Activated T-cell treated with anti-CD3 and anti-CD28 coated beads for 24 hours (primary cell): ENCODE measurements around the gene CAMK1D.
A peak's percentile ranks its signal among the peaks of the same experiment; 100 is the strongest.
"Not testable (repeated sequence)": the region's sequence is repeated elsewhere in the genome, so short reads cannot be mapped to it uniquely, and the experiment has no call there.

Experiments used
- DNase-seq: peaks from one replicate; pipeline ENCODE4 v3.0.0-alpha.2; 2020; ENCODE audit warnings: low read depth

The CAMK1D gene

GRCh38 chr10:12348870-12349628 lies at the start of gene CAMK1D:
Gene CAMK1D (plus strand): TSS chr10:12349547.
- DNase-seq = peak; percentile 73

GRCh38 chr10:12301036-12301435 lies 48.3 kb upstream of the CAMK1D start:
- not testable (repeated sequence) for DNase-seq

DNA sequence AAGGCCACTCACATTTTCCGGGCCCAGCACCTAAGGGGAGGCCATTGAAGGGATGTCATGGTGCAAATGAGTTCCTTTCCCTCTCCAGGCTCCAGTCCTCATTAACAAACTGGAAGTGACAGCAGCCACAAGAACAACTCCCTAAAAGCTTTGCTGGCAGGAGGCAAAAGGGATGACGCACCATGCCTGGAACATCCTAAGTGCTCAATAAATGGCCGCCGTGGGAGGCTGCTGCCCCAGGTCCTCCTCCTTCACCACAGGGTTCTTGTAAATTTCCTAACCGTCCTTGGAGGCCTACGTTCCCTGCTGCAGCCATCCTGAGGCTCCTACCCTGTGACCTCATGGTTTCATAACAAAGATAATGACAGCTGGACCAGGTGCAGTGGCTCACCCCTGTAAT lies 41.3 kb upstream of the CAMK1D start:
- no peak for DNase-seq

- DNase-seq = no peak
Observed at GRCh38 chr10:12308736-12309375, 40.5 kb upstream of the CAMK1D start.

- DNase-seq = not testable (repeated sequence)
Observed at GRCh38 chr10:12309783-12310182, 39.6 kb upstream of the CAMK1D start.

GRCh38 chr10:12314836-12315235 lies 34.5 kb upstream of the CAMK1D start:
- DNase-seq = no peak

DNA sequence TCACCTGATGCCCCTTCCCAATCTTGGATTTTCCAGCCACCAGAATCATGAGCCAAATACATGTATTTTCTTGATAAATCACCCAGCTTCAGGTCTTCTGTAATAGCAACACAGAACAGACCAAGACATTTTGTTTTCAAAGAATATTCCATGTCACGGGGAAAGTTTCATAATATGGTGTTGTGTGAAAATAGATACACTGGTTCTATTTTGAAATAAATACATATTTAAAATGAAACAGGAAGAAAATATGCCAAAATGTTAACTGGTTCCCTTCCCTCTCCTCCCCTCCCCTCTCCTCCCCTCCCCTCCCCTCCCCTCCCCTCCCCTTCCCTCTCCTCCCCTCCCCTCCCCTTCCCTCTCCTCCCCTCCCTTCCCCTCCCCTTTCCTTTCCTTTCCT lies 30.3 kb upstream of the CAMK1D start:
- no peak for DNase-seq

- DNase-seq = no peak
Observed at GRCh38 chr10:12320892-12321291, 28.5 kb upstream of the CAMK1D start.

DNA sequence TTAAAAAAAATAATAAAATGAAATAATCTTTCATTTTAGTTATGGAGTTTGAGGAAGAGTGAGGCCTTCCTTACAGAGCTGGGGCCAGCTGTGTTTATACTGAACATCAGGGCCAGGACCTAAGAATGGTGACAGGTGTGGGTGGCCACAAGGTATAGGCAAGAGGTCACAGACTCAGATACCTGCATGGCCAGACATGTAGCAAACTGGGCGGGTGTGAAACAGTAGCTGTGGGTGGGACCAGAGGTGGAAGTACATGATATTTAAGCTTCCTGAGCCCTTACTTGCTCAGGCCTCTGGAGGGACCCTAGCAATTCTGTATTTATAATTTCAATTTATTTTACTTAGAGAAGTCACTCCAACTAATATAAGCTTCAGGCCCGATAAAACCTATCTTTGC lies 27.7 kb upstream of the CAMK1D start:
- no peak for DNase-seq

DNA sequence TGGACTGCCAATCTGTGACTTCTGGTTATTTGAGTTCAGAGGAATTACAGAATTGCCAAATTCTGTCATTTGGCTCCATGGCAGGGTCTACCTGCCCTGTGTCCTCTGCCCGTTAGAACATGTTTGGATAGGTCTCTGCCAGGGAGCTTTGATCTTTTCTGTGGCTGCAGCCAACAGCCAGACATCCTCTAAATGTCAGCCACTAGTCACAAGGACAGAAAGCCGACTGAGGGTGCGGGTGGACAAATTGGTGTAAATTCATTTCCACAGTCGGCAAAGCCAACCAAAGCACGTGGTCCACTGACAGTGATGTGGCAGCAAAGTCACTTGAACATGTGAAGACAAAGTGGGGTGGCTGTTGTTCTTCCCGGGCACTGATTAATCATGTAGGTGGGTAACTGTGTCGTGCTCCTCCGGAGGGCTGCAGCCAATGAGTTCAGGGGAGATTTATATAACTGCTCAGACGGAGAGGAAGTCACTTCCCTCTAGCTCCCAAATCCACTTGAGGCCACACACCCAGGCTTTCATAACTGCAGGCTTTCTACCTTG lies 26.7 kb upstream of the CAMK1D start:
- DNase-seq = no peak

DNA sequence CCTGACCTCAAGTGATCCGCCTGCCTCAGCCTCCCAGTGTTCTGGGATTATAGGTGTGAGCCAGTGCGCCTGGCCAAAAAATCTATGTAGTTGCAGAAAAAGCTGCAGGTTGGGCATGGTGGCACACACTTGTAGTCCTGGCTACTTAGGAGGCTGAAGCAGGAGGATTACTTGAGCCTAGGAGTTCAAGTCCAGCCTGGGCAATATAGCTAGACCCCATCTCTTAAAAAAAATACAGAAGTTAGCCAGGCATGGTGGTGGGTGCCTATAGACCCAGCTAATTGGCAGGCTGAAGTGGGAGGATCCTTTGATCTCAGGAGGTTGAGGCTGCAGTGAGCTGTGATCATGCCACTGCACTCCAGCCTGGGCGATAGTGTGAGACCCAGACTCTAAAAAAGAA lies 24.8 kb upstream of the CAMK1D start:
- no peak for DNase-seq

DNA sequence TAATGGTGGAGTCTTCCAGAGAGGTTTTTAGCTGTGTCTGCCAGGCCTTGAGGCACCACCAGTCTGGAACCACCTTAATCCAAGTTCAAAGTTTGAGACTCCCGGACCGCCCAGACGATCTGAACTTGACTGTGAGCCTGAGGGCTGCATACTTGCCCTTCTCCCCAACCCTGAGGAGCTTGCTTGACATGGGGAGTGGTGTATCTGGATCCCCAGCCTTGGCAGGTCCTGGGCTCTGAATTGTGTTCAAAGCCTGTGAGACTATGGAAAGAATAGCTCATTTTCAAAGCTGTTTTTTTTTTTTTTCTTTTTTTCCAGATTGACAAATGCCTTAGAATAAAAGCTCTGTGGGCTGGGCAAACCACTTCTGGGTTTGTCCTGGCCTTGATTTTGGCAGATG lies 22.3 kb upstream of the CAMK1D start:
- DNase-seq = no peak

GRCh38 chr10:12327476-12327875 lies 21.9 kb upstream of the CAMK1D start:
- DNase-seq = no peak

GRCh38 chr10:12328312-12328711 lies 21.0 kb upstream of the CAMK1D start:
- not testable (repeated sequence) for DNase-seq

GRCh38 chr10:12332572-12333379 lies 16.6 kb upstream of the CAMK1D start:
- no peak for DNase-seq

DNA sequence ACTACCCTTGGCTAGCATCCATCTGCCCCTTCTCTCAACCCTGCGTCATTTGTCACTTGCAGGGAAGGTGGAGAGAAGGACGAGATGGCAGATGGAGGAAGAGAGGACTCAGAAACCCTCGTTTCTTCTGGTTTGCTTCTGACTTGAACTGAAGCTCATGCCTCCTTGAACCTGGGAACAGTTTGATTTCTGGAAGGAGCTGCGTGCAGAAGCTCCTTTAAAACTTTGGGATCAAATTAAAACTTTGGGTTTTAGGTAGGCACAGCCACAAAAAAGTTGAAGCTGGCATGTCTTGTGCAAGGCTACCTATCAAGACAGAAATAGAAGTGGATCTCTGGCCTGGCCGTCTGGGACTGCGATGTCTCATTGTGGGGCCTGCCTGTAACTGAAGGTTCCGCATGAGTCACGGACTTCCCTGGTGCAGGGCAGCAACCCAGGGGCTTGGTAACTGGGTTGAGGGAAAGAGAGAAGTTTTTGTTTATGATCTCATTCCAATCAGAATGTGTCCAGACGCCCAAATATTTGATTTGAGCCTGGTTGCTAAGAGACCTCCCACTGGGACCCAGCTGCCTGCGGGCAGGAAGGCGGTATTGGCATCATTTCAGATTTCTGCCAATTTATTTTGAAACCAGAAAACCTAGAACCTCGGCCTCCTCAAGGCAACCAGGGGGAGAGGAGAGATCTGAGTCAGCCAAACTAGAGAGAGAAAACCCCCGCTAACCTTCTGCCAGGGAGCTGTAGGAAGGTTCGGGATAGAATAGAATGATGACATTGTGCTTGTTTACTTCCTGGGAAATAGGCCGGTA lies 15.8 kb upstream of the CAMK1D start:
- no peak for DNase-seq

- DNase-seq = no peak
Observed at GRCh38 chr10:12334186-12334530, 15.2 kb upstream of the CAMK1D start.

- DNase-seq = not testable (repeated sequence)
Observed at GRCh38 chr10:12335169-12335568, 14.2 kb upstream of the CAMK1D start.

DNA sequence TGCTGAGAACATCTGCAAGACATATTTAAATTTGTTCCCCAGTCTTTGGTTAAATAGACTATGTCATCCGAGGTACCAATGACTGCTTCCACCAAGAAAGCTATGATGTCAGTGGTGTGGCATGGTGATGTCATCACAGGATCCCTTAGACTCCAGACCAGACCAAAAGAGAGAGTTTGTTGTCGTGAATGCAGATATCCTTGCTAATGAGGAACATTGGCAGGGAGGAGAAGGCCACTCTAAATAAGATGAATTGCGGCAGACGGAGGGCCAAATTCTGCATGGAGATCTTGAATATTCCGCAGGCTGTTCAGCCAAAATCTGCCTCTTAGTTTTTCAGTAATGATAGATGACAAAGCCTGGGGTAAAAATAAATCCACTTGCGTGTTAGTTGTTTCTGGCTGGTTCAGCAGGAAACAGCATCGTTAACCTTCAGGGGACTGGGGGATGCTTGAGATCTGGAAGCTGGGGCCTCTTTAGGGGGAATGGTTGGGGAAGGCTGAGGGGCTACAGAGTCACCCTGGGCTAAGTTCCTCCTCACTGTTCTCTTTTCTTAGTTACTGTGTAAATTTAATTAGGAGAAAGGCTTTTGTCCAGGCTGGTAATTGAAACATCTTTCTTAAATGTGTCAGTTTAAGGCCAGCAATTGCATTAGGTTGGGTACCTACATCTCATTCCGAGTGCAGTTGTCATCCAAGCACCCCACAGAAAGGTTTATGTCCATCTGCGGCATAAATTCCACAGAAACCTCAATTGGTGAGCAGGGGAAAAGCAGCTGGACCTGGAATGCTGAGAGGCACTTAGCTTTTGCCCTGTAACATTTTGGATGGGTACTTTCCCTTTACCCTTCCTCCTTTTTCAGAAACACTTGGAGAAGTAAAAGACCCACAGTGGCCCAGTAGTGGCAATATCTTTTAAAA lies 11.6 kb upstream of the CAMK1D start:
- no peak for DNase-seq

DNA sequence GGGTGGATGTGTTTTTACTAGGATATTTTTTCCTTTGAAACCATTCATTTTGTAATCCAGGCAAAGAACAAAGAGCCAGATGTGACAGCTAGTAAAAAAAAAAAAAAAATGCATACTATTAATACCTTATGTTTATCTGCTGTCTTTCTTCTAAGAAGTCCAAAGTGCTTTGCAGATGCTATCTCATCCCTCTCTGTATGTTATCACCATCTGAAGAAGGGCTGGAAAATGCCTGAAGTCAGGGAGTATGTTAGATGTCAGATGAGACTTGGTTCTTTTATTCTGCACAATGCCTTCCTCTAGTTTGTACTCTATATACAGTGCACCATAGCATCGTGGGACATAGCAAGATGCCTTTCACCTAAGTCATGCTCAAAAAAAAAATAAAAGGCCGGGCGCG lies 10.4 kb upstream of the CAMK1D start:
- no peak for DNase-seq

- no peak for DNase-seq
Observed at GRCh38 chr10:12340371-12340770, 9.0 kb upstream of the CAMK1D start.
